ENCODE measurements around the gene DGKQ. TPM values are rescaled to one million over a fixed set of nuclear protein-coding genes. Genes with fewer than 3 reads are reported as not detected.

DGKQ gene
- total RNA-seq, 2 experiments from 2014 or later: 17.6 to 19.2 TPM

DNA sequence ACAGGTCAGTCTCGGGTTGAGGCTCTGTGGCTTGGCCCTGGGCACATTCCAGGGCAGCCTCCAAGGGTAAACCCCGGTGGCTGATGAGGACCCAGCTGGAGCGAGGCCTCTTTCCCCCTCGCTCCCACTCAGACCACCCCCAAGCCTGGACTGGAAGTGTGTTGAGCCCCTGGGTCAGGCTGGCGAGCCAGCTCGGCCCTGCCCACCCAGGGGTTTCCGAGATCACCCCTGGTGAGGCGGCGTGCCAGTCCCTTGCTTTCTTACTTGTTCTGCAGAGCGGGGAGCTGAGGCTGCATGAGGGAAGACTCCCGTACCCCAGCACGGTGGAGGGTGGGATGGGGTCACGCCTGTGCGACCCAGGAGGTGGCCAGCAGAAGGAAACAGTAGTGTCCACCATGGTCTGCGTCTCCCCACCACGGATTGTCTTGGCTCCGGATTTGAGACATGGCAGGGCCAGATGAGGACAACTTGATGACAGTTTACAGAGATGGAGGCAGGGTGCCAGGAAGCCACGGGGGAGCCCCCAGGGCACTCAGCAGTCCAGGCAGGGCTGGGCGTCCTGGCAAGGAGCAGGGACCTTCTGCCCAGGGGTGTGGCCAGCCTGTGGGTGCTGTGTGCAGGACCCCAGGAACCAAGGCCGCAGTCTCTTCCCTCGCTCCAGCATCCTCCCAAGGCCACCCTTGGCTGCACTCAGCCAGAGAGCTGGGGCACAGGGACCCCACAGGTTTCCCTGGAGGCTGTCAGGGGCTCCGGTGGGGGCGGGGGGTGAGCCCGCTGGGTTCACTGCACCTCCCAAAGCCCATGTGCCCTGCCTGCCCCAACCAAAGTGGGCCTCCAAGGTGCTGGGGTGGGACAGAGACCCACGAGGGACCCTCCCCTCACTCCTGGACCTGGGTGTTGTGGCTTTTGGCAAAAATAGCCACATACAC, 31.5 kb upstream of the DGKQ start:
- peaks cover 56% of the 10 kb centered on the region for H3K27me3 Mint-ChIP-seq
- Histone ChIP-seq H3K4me1 (ENCODE audit: insufficient read depth, low read length) (peaks cover 26% of the 10 kb centered on the region), H3K4me3 (ENCODE audit: low read length) (no peak overlapping the region), H3K36me3 (ENCODE audit: insufficient read depth, low read length) (no peaks in the 10 kb centered on the region), H3K9me3 (ENCODE audit: control insufficient read depth in 1 of 2, insufficient read depth in 1 of 2, low read length in 2 of 2) (peaks cover 0 to 19% of the 10 kb centered on the region in 2 experiments), H3K27me3 (ENCODE audit: control insufficient read depth in 1 of 2, insufficient read depth in 2 of 2, low read length in 2 of 2) (peaks cover 52 to 73% of the 10 kb centered on the region in 2 experiments), H3K27ac (ENCODE audit: low read depth in 1 of 2, low read length in 2 of 2) (no peak overlapping the region)
- no peak for DNase-seq
- H3K36me3 Mint-ChIP-seq (ENCODE audit: low read depth): no peaks in the 10 kb centered on the region
- intact Hi-C loops (cut with DNase I, micrococcal nuclease): no loop called here
- TF ChIP-seq, protein P1, sequence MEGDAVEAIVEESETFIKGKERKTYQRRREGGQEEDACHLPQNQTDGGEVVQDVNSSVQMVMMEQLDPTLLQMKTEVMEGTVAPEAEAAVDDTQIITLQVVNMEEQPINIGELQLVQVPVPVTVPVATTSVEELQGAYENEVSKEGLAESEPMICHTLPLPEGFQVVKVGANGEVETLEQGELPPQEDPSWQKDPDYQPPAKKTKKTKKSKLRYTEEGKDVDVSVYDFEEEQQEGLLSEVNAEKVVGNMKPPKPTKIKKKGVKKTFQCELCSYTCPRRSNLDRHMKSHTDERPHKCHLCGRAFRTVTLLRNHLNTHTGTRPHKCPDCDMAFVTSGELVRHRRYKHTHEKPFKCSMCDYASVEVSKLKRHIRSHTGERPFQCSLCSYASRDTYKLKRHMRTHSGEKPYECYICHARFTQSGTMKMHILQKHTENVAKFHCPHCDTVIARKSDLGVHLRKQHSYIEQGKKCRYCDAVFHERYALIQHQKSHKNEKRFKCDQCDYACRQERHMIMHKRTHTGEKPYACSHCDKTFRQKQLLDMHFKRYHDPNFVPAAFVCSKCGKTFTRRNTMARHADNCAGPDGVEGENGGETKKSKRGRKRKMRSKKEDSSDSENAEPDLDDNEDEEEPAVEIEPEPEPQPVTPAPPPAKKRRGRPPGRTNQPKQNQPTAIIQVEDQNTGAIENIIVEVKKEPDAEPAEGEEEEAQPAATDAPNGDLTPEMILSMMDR (IDR thresholded peaks at IDR 0.05): no peak
- H3K27ac Mint-ChIP-seq: no peak overlapping the region
- no peaks in the 10 kb centered on the region for H3K9me3 Mint-ChIP-seq
- no peak for ATAC-seq (ENCODE audit: poor library complexity)
- CTCF ChIA-PET: no interaction called here
- no peak overlapping the region for H3K4me3 Mint-ChIP-seq
- POLR2A ChIA-PET: no interaction called here
- H3K4me1 Mint-ChIP-seq (ENCODE audit: low read depth): peaks cover 6% of the 10 kb centered on the region

DNA sequence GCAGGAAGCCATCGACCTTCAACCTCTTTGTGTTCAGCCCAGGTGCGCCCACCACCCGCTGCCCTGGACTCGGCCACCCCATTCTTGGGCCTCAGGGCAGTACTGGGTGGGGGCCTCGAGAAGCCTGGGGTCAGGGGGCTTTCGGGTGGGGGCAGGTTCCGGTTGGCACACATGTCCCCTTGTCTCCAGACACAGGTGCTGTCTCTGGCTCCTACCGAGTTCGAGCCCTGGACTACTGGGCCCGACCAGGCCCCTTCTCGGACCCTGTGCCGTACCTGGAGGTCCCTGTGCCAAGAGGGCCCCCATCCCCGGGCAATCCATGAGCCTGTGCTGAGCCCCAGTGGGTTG, 30.7 kb upstream of the DGKQ start:
- ChIA-PET POLR2A (no interaction called here), CTCF (no interaction called here)
- Histone ChIP-seq H3K27me3 (ENCODE audit: control insufficient read depth in 1 of 2, insufficient read depth in 2 of 2, low read length in 2 of 2) (peaks cover 57 to 77% of the 10 kb centered on the region in 2 experiments), H3K4me1 (ENCODE audit: insufficient read depth, low read length) (peaks cover 26% of the 10 kb centered on the region), H3K36me3 (ENCODE audit: insufficient read depth, low read length) (no peaks in the 10 kb centered on the region), H3K9me3 (ENCODE audit: control insufficient read depth in 1 of 2, insufficient read depth in 1 of 2, low read length in 2 of 2) (peaks cover 0 to 19% of the 10 kb centered on the region in 2 experiments), H3K4me3 (ENCODE audit: low read length) (no peak overlapping the region), H3K27ac (ENCODE audit: low read depth in 1 of 2, low read length in 2 of 2) (no peak overlapping the region)
- Mint-ChIP-seq H3K27me3 (peaks cover 58% of the 10 kb centered on the region), H3K36me3 (ENCODE audit: low read depth) (no peaks in the 10 kb centered on the region), H3K27ac (no peak overlapping the region), H3K4me3 (no peak overlapping the region), H3K4me1 (ENCODE audit: low read depth) (peaks cover 9% of the 10 kb centered on the region), H3K9me3 (no peaks in the 10 kb centered on the region)
- intact Hi-C loops (cut with DNase I, micrococcal nuclease): no loop called here
- ATAC-seq (ENCODE audit: poor library complexity) (no peak), DNase-seq (no peak)
- TF ChIP-seq, protein P1 (IDR thresholded peaks at IDR 0.05): no peak

DNA sequence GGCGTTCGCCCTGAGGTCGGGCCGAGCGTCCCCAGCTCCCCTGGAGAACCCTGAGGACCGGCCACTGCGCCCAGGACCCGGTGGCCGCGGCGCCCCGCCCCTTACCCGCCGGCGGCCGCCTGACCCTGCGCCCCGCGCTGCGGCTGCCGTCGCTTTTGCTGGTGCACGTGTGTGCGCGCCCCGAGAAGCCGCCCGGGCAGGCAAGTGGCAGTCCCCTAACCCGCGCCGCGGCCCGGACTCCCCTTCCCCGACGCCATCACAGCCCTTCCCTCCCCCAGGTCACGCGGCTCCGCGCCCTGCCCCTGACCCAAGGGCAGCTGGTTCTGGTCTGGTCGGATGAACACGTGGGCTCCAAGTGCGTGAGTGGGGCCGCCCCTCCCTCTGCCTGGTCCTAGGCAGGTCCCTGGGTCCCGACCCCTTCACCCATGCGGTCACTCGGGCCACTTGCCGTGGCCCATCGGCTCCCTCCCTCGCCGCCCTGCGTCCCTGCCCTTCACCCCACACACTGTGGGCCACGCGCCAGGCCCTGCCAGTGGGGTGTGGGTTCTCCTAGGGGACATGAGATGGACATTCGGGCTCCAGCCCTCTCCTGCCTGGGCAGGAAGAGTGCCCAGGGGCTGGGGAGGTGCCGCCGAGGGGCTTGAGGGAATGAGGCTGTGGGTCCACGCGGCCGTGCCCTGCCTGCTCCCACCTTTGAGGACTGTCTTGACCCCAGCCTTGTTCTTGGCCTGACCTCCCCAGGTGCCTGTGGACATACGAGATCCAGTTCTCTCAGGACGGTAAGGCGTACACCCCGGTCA, 30.1 kb upstream of the DGKQ start:
- DNase-seq: no peak
- no peak for ATAC-seq (ENCODE audit: poor library complexity)
- intact Hi-C loops (cut with DNase I, micrococcal nuclease): no loop called here
- Histone ChIP-seq H3K9me3 (ENCODE audit: control insufficient read depth in 1 of 2, insufficient read depth in 1 of 2, low read length in 2 of 2) (peaks cover 0 to 20% of the 10 kb centered on the region in 2 experiments), H3K4me3 (ENCODE audit: low read length) (no peak overlapping the region), H3K36me3 (ENCODE audit: insufficient read depth, low read length) (no peaks in the 10 kb centered on the region), H3K27me3 (ENCODE audit: control insufficient read depth in 1 of 2, insufficient read depth in 2 of 2, low read length in 2 of 2) (peaks cover 54 to 75% of the 10 kb centered on the region in 2 experiments), H3K27ac (ENCODE audit: low read depth in 1 of 2, low read length in 2 of 2) (no peak overlapping the region), H3K4me1 (ENCODE audit: insufficient read depth, low read length) (peaks cover 22% of the 10 kb centered on the region)
- Mint-ChIP-seq H3K27ac (no peak overlapping the region), H3K4me3 (no peak overlapping the region), H3K4me1 (ENCODE audit: low read depth) (peaks cover 8% of the 10 kb centered on the region), H3K27me3 (peaks cover 57% of the 10 kb centered on the region), H3K36me3 (ENCODE audit: low read depth) (no peaks in the 10 kb centered on the region), H3K9me3 (no peaks in the 10 kb centered on the region)
- ChIA-PET POLR2A (no interaction called here), CTCF (no interaction called here)
- TF ChIP-seq, protein P1 (IDR thresholded peaks at IDR 0.05): no peak
